ENCODE results near the gene LMO1.
A peak's percentile ranks its signal among the peaks of the same experiment; 100 is the strongest.

The LMO1 gene

DNA sequence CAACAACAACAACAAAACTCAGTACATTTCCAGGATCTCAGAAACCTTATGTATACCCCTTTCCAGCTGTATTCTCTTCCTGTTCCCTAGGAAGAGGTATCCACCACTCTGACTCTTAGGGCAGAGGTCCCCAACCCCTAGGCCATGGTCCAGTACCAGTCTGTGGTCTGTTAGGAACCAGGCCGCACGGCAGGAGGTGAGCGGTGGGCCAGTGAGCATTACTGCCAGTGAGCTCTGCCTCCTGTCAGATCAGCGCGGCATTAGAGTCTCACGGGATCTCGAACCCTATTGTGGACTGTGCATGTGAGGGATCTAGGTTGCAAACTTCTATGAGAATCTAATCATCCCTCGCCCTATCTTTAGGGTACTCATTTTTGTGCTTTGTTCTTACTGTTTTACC is 43.9 kb upstream of the LMO1 start:
- H3K36me3 Mint-ChIP-seq (ENCODE audit: low read depth) = peaks cover 12% of the 10 kb centered on the region
- H3K9me3 Mint-ChIP-seq = peaks cover 32% of the 10 kb centered on the region

DNA sequence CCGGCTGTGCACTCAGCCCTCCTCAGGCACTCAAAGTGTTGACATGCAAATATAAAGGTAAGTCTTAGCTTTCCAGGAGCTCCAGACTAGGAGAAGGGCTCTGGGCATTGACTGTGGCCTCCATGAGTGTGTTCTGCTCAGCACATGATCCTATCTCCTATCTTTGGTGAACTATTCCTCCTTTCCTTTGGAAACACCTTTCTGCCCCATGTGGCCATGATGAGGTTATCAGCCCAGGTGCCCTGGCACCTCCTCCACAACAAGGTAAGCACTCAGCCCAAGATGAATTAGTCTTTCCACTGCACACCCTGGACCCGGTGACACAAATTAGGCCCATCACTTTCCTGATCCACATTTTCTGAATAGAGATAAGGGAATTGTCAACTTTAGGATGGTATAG is 37.9 kb upstream of the LMO1 start:
- no peak overlapping the region for H3K4me3 Mint-ChIP-seq
- peaks cover 16% of the 10 kb centered on the region for H3K36me3 Mint-ChIP-seq (ENCODE audit: low read depth)
- DNase-seq = no peak
- TF ChIP-seq, protein P1, sequence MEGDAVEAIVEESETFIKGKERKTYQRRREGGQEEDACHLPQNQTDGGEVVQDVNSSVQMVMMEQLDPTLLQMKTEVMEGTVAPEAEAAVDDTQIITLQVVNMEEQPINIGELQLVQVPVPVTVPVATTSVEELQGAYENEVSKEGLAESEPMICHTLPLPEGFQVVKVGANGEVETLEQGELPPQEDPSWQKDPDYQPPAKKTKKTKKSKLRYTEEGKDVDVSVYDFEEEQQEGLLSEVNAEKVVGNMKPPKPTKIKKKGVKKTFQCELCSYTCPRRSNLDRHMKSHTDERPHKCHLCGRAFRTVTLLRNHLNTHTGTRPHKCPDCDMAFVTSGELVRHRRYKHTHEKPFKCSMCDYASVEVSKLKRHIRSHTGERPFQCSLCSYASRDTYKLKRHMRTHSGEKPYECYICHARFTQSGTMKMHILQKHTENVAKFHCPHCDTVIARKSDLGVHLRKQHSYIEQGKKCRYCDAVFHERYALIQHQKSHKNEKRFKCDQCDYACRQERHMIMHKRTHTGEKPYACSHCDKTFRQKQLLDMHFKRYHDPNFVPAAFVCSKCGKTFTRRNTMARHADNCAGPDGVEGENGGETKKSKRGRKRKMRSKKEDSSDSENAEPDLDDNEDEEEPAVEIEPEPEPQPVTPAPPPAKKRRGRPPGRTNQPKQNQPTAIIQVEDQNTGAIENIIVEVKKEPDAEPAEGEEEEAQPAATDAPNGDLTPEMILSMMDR (IDR thresholded peaks at IDR 0.05) = no peak
- H3K27me3 Mint-ChIP-seq (ENCODE audit: low read depth, poor library complexity) = peaks cover 8% of the 10 kb centered on the region
- peak overlapping the region; percentile 62 for H3K27ac Mint-ChIP-seq
- H3K4me1 Mint-ChIP-seq = peaks cover 5% of the 10 kb centered on the region
- peaks cover 39% of the 10 kb centered on the region for H3K9me3 Mint-ChIP-seq

More for the DNA sequence above, 43.9 kb upstream of the LMO1 start:
- H3K27me3 Mint-ChIP-seq (ENCODE audit: low read depth, poor library complexity) = peaks cover 16% of the 10 kb centered on the region
- H3K4me3 Mint-ChIP-seq = no peak overlapping the region
- H3K4me1 Mint-ChIP-seq = peaks cover 11% of the 10 kb centered on the region
- DNase-seq = no peak
- no peak overlapping the region for H3K27ac Mint-ChIP-seq
- TF ChIP-seq, protein P1 (IDR thresholded peaks at IDR 0.05) = no peak

DNA sequence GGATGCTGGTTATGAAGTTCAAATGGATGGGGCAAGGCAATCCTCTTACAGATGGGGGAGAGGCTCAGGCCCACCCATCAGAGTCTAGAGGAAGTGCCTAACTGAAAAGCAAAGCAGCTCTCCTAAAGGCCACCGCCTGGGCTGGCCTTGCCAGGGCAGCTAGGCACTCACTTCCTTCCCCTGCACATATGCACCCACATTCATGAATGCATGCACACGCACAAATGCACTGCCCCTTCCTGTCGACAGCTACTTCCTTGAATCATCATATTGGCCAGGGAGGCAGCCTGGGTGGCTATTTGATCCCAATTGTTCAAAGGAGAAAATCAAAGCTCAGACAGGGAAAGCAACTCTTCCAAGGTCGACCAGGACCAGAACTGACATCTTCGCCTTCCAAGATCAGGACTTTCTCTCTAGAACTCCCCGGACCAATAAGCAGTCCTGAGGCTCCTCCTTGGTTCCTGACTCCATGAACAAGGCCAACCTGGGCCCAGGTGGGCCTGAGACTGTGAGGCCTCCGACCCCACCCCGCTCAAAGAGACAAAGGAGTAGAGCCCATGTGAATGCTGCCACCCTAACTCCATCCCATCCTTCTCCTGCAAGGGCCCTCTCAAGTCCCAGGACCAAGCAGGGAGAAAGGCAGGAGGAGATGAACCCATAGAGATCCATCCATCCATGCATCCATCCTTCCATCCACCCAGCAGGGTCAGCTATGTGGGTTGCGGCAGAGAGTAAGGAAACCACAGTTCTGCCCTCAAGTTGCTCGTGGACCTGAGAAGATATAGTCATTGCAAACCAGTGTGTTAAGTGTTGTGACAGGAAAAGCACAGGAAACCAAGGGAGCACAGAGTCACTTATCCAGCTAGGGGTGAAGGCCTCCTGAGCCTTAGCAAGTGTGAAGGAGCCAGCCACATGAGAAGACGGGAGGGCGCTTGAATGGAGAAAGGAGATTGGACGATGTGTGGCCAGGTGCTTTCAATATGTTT is 35.4 kb upstream of the LMO1 start:
- peaks cover 8% of the 10 kb centered on the region for H3K27me3 Mint-ChIP-seq (ENCODE audit: low read depth, poor library complexity)
- H3K4me3 Mint-ChIP-seq = no peak overlapping the region
- H3K36me3 Mint-ChIP-seq (ENCODE audit: low read depth) = peaks cover 9% of the 10 kb centered on the region
- DNase-seq = no peak
- peaks cover 21% of the 10 kb centered on the region for H3K9me3 Mint-ChIP-seq
- peaks cover 5% of the 10 kb centered on the region for H3K4me1 Mint-ChIP-seq
- peak overlapping the region; percentile 59 for H3K27ac Mint-ChIP-seq
- TF ChIP-seq, protein P1 (IDR thresholded peaks at IDR 0.05) = no peak

DNA sequence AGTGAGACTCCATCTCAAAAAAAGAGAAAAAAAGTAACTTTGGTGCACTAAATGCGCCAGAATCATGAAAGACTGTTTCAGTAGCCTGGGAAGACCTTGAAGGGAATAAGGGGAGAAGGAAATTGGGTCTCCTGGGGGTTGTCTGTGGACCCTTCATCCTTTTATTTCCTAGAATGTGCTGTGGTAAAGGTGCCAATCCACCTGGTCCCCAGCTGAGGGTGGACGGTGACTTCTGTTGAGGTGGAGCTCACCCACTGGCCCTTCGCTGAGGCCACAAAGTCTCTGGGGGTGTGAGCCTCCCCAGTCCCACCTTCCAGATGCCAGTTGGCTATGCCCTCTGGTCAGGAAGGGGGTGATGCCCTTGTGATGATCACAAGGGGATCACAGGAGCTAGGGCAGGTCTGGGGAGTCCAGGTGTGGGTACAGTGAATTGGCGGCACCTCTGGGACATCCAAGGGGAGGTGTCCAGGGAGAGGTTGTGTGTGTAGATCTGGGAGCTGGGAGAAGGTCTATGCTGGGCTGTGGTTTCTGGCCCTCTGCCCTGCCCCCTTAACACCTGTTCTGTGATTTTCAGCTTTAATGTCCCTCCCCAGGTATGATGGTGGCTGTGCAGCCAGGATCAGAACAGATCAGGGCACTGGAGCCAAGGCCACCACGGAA is 34.2 kb upstream of the LMO1 start:
- Mint-ChIP-seq H3K27ac (no peak overlapping the region), H3K36me3 (ENCODE audit: low read depth) (peaks cover 7% of the 10 kb centered on the region), H3K4me3 (no peak overlapping the region), H3K9me3 (peaks cover 11% of the 10 kb centered on the region), H3K27me3 (ENCODE audit: low read depth, poor library complexity) (peaks cover 4% of the 10 kb centered on the region), H3K4me1 (peaks cover 5% of the 10 kb centered on the region)
- DNase-seq = no peak
- TF ChIP-seq, protein P1 (IDR thresholded peaks at IDR 0.05) = no peak

DNA sequence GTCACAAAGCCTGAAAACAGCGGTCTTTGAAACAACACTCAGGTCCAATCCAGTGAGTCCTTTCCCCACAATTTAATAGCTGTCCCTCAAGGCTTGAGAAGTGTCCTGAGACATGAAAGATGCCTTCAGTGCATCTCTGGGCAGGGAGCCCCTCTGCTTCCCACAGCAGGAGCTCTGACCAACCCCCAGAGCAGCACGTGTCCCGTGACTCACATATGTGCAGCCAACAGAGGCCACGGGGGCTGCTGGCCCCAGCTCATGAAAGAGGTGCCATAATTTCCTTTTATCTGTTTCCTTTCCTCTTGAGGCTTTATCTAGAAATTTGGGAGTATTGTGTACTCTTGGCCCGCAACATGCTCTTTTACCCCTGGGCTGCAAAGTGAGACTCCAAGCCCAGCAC is 33.2 kb upstream of the LMO1 start:
- H3K27ac Mint-ChIP-seq = no peak overlapping the region
- no peak for DNase-seq
- peaks cover under 1% of the 10 kb centered on the region for H3K9me3 Mint-ChIP-seq
- H3K36me3 Mint-ChIP-seq (ENCODE audit: low read depth) = no peaks in the 10 kb centered on the region
- TF ChIP-seq, protein P1 (IDR thresholded peaks at IDR 0.05) = no peak
- peaks cover 6% of the 10 kb centered on the region for H3K4me1 Mint-ChIP-seq
- peaks cover 6% of the 10 kb centered on the region for H3K27me3 Mint-ChIP-seq (ENCODE audit: low read depth, poor library complexity)
- H3K4me3 Mint-ChIP-seq = no peak overlapping the region
